RWPE1 (cell line): ENCODE results near the gene MRPS26.
"Not testable (repeated sequence)": the region's sequence is repeated elsewhere in the genome, so short reads cannot be mapped to it uniquely, and the experiment has no call there.

ENCODE experiments used
- CTCF ChIA-PET: fragments of 350-600 bp; sonication (Branson Sonifier 250); formaldehyde crosslinking; extraction: SDS; loops from one replicate; lab custom pipeline; 2021; lab: Yijun Ruan, JAX
- POLR2A ChIA-PET: fragments of 400-600 bp; formaldehyde crosslinking; extraction: SDS; loops from one replicate; lab custom pipeline; 2020; ENCODE audit warnings: antibody characterized with exemption; ENCODE audit not compliant: low non-redundant PET; lab: Yijun Ruan, JAX
- DNase-seq: peaks from one replicate; pipeline ENCODE4 v3.0.0; 2012; ENCODE audit warnings: low spot score
- H3K27ac ChIP-seq: fragments of 450-650 bp; 2 replicates; pipeline ENCODE4 v1.5.1; 2017
- TF ChIP-seq, protein P1 (sequence below): fragments of 450-650 bp; conservative IDR thresholded peaks from 2 replicates; pipeline ENCODE4 v1.5.1; 2017; ENCODE audit warnings: low read depth, mild to moderate bottlenecking

The MRPS26 gene

DNA sequence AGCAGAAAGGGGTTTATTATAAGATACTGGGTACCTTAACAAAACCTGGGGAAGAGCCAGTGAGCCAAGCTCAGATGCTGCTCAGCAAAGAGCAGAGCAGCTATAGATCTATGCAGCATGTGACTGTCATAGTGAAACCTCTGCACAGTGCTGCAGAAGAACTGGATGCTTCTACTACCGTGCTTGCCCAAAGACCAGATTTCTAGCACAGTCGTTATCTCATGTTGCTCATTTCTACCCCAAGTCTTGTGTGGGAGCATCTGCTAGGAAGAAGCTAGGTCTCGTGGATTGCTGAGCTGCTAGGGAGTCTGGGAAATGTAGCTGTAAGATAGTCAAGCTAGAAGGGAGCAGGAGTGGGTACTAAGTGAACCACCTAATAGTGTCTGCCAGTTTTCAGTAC is 34.1 kb upstream of the MRPS26 start:
- CTCF ChIA-PET: interaction anchor here (1.2 kb wide), 1 partner anchor 259 kb away, joined by 3 read pairs; no protein-coding TSS in a partner anchor

DNA sequence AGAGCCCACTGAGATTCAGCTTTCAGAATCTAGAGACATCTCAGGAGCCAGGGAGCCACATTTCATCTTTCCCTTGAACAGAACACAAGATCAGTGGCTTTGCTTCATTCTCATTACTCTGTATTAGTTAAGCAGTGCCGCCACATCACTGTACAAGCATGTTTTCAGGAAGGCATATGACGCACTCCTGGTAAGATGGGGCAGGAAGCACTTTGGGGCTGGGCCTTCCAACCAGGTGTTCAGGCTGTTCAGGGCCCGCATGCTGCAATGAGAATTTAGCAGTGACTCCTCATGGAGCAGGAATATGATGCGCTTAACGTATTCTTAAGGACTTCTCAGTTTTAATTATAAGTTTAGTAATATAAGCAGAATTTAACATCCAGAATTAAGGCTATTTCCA is 32.1 kb upstream of the MRPS26 start:
- ChIA-PET POLR2A (no interaction called here), CTCF (no interaction called here)
- no peak for DNase-seq
- TF ChIP-seq, protein P1, sequence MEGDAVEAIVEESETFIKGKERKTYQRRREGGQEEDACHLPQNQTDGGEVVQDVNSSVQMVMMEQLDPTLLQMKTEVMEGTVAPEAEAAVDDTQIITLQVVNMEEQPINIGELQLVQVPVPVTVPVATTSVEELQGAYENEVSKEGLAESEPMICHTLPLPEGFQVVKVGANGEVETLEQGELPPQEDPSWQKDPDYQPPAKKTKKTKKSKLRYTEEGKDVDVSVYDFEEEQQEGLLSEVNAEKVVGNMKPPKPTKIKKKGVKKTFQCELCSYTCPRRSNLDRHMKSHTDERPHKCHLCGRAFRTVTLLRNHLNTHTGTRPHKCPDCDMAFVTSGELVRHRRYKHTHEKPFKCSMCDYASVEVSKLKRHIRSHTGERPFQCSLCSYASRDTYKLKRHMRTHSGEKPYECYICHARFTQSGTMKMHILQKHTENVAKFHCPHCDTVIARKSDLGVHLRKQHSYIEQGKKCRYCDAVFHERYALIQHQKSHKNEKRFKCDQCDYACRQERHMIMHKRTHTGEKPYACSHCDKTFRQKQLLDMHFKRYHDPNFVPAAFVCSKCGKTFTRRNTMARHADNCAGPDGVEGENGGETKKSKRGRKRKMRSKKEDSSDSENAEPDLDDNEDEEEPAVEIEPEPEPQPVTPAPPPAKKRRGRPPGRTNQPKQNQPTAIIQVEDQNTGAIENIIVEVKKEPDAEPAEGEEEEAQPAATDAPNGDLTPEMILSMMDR: no peak
- no peak overlapping the region for H3K27ac ChIP-seq

More for the DNA sequence above, 34.1 kb upstream of the MRPS26 start:
- TF ChIP-seq, protein P1: no peak
- DNase-seq: no peak
- POLR2A ChIA-PET: interaction anchor here (0.5 kb wide), 1 partner anchor 882 kb away, joined by 3 read pairs; no protein-coding TSS in a partner anchor
- no peak overlapping the region for H3K27ac ChIP-seq

DNA sequence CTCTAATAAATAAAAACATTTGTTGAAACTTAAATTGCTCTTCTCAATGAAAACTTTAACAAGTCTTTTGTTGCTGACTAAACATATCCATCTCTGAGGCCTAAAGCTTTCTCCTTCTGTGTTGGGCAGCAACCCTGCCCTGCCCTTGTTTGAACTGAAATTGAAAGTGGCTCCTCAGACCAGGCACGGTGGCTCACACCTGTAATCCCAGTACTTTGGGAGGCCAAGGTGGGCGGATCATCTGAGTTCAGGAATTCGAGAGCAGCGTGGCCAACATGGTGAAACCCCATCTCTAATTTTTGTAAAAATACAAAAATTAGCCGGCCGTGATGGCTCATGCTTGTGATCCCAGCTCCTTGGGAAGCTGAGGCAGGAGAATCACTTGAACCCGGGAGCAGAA is 31.7 kb upstream of the MRPS26 start:
- TF ChIP-seq, protein P1: no peak
- no peak for DNase-seq
- CTCF ChIA-PET: no interaction called here
- POLR2A ChIA-PET: no interaction called here
- H3K27ac ChIP-seq: no peak overlapping the region

DNA sequence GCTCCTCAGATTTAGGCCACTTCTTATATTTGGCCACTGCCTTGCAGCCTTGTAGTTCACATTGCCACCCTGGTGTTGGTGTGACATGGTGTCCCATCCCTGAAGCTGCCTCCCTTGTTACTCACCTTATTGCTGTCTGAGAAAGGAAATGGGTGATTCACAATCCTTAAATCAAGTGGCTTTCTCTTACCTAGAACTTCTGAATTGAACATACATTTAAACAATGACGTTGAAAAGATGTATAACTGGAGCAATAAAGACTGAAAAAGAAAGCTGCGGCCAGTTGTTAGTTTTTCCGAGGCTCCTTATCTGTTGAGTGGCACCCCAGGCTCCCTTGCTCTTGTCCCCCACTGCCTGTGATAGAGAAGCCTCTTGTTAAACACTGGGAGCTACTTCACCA is 31.2 kb upstream of the MRPS26 start:
- no peak overlapping the region for H3K27ac ChIP-seq
- ChIA-PET CTCF (no interaction called here), POLR2A (no interaction called here)
- no peak for DNase-seq
- TF ChIP-seq, protein P1: no peak

DNA sequence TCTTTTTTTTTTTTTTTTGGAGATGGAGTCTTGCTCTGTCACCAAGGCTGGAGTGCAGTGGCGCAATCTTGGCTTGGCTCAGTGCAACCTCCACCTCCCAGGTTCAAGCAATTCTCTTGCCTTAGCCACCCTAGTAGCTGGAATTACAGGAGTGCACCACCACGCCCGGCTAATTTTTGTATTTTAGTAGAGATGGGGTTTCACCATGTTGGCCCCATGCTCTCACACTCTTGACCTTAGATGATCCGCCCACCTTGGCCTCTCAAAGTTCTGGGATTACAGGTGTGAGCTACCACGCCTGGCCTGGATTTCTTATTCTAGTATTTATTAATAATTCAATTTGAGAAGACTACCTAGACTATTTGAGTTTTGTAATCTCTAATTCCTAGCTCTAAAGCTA is 30.6 kb upstream of the MRPS26 start:
- DNase-seq, POLR2A ChIA-PET: not testable (repeated sequence)
- CTCF ChIA-PET: interaction anchor here (0.7 kb wide), 2 partner anchors 11 to 307 kb away, joined by 4 read pairs; no protein-coding TSS in a partner anchor

DNA sequence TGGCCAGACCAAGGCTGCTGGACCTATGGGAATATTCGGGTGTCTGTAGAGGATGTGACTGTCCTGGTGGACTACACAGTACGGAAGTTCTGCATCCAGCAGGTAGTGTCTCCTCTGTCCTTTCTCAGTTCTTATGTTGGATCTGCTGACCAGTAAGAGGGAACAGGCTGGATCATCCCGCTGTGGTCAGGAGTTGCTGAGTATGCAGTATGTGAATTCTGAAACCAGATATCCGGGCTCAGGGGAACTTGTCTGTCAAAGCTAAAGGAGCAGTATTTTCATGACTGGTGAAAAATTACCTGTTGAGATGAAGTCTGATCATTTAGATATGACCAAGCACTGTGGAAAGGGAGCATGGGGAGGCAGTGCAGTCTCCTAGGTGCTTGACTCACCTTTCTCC is 24.5 kb upstream of the MRPS26 start:
- TF ChIP-seq, protein P1: no peak
- ChIA-PET CTCF (no interaction called here), POLR2A (no interaction called here)
- no peak overlapping the region for H3K27ac ChIP-seq
- DNase-seq: no peak

More for the DNA sequence above, 30.6 kb upstream of the MRPS26 start:
- H3K27ac ChIP-seq: not testable (repeated sequence)

DNA sequence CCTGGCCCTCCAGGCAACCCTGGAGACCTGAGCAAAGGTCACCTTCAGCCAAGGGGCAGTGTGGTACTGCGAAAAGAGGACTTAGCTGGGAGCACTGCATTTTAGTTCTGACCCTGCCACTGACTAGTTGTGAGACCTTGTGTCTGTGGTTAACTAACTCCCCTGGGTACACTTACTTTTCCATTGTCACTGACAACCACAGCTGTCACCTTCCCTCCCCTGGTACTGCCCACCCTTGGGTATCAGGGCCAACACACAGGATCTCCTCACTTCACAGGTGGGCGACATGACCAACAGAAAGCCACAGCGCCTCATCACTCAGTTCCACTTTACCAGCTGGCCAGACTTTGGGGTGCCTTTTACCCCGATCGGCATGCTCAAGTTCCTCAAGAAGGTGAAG is 24.1 kb upstream of the MRPS26 start:
- CTCF ChIA-PET: no interaction called here
- POLR2A ChIA-PET: no interaction called here
- TF ChIP-seq, protein P1: no peak
- no peak overlapping the region for H3K27ac ChIP-seq
- DNase-seq: no peak

DNA sequence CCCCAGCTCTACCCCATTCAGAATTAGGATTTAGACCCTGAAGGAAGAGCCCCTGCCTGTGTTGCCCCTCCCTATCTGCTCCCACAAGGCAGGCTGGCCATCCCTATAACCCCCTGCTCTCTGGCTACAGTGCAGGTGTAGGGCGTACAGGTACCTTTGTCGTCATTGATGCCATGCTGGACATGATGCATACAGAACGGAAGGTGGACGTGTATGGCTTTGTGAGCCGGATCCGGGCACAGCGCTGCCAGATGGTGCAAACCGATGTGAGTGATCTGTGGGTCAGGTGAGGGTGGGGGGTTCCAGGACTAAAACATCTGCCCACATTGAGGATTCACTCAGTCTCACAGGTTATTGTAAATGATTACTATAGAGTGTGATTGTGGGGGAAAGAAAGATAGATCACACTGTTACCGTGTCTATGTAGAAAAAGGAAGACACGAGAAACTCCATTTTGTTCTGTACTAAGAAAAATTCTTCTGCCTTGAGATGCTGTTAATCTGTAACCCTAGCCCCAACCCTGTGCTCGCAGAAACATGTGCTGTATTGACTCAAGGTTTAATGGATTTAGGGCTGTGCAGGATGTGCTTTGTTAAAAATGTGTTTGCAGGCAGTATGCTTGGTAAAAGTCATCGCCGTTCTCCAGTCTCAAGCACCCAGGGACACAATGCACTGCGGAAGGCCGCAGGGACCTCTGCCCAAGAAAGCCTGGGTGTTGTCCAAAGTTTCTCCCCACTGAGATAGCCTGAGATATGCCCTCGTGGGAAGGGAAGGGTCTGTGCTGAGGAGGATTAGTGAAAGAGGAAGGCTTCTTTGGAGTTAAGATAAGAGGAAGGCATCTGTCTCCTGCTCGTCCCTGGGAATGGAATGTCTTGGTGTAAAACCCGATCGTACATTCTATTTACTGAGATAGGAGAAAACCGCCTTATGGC is 23.0 kb upstream of the MRPS26 start:
- H3K27ac ChIP-seq, CTCF ChIA-PET, DNase-seq, POLR2A ChIA-PET: not testable (repeated sequence)
